Glutamatergic neuron (in vitro differentiated cells): Measurements from ENCODE around the gene ZNF77. TPM values are rescaled to one million over a fixed set of nuclear protein-coding genes. Genes with fewer than 3 reads are reported as not detected.
A peak's percentile ranks its signal among the peaks of the same experiment; 100 is the strongest.
"Not testable (repeated sequence)": the region's sequence is repeated elsewhere in the genome, so short reads cannot be mapped to it uniquely, and the experiment has no call there.

ENCODE experiments used
- DNase-seq: peaks from one replicate; pipeline ENCODE4 v3.0.0; 2022
- H3K27ac Mint-ChIP-seq: one replicate; pipeline ENCODE4 v1.8.0; 2020; ENCODE audit warnings: mild to moderate bottlenecking, mixed read lengths, inconsistent platforms; ENCODE audit not compliant: unreplicated experiment
- H3K27me3 Mint-ChIP-seq: one replicate; pipeline ENCODE4 v1.8.0; 2020; ENCODE audit warnings: mild to moderate bottlenecking, moderate library complexity, mixed read lengths, inconsistent platforms; ENCODE audit not compliant: unreplicated experiment
- H3K36me3 Mint-ChIP-seq: one replicate; pipeline ENCODE4 v1.8.0; 2020; ENCODE audit warnings: mild to moderate bottlenecking, mixed read lengths, inconsistent platforms; ENCODE audit not compliant: unreplicated experiment
- H3K4me1 Mint-ChIP-seq: one replicate; pipeline ENCODE4 v1.8.0; 2020; ENCODE audit warnings: mild to moderate bottlenecking, low read depth, mixed read lengths, inconsistent platforms; ENCODE audit not compliant: unreplicated experiment
- H3K4me3 Mint-ChIP-seq: one replicate; pipeline ENCODE4 v1.8.0; 2020; ENCODE audit warnings: mild to moderate bottlenecking, mixed read lengths, inconsistent platforms; ENCODE audit not compliant: unreplicated experiment
- H3K9me3 Mint-ChIP-seq: one replicate; pipeline ENCODE4 v1.8.0; 2020; ENCODE audit warnings: mild to moderate bottlenecking, moderate library complexity, mixed read lengths, inconsistent platforms; ENCODE audit not compliant: unreplicated experiment
- CTCF ChIP-seq: fragments of 200-600 bp; sonication (generic); IDR thresholded peaks from one replicate; pipeline ENCODE4 v1.5.0; 2021; ENCODE audit not compliant: partially characterized antibody, unreplicated experiment
- total RNA-seq: library from RNA; stranded (reverse); fragmentation: NEBNext Ultra II Directional; extraction: Animal tissue kit (Norgen Biotek cat#: 25700); gene quantifications from one replicate; pipeline ENCODE4 v1.2.1, GENCODE V29; 2021; ENCODE audit not compliant: unreplicated experiment

Gene ZNF77
- total RNA-seq, 1 donor from 2014 or later: 4.8 TPM

GRCh38 chr19:2942928-2943640, 1.7 kb downstream of the ZNF77 start:
- H3K4me3 Mint-ChIP-seq: peak overlapping the region; percentile 55
- DNase-seq: no peak
- H3K9me3 Mint-ChIP-seq: peaks cover 9% of the 10 kb centered on the region
- H3K4me1 Mint-ChIP-seq: no peaks in the 10 kb centered on the region
- no peaks in the 10 kb centered on the region for H3K36me3 Mint-ChIP-seq
- TF ChIP-seq CTCF: no peak
- H3K27ac Mint-ChIP-seq: no peak overlapping the region
- peaks cover 2% of the 10 kb centered on the region for H3K27me3 Mint-ChIP-seq

- peaks cover 37% of the 10 kb centered on the region for H3K36me3 Mint-ChIP-seq
- H3K4me3 Mint-ChIP-seq, H3K27me3 Mint-ChIP-seq, H3K4me1 Mint-ChIP-seq, DNase-seq, H3K27ac Mint-ChIP-seq: not testable (repeated sequence)
- peaks cover 23% of the 10 kb centered on the region for H3K9me3 Mint-ChIP-seq
Observed at GRCh38 chr19:2935863-2936262, 8.9 kb downstream of the ZNF77 start.

GRCh38 chr19:2933490-2933910, 11.3 kb downstream of the ZNF77 start:
- Mint-ChIP-seq H3K27me3 (no peaks in the 10 kb centered on the region), H3K4me3 (no peak overlapping the region), H3K9me3 (peaks cover 25% of the 10 kb centered on the region), H3K36me3 (peaks cover 42% of the 10 kb centered on the region), H3K4me1 (no peaks in the 10 kb centered on the region), H3K27ac (no peak overlapping the region)
- TF ChIP-seq CTCF: no peak
- DNase-seq: no peak

- Mint-ChIP-seq H3K27ac (no peak overlapping the region), H3K4me1 (no peaks in the 10 kb centered on the region), H3K27me3 (peaks cover 2% of the 10 kb centered on the region)
Observed at GRCh38 chr19:2927032-2927430, 17.7 kb downstream of the ZNF77 start.

GRCh38 chr19:2926341-2927031, 18.3 kb downstream of the ZNF77 start:
- no peaks in the 10 kb centered on the region for H3K4me1 Mint-ChIP-seq
- H3K4me3 Mint-ChIP-seq: no peak overlapping the region
- H3K27ac Mint-ChIP-seq: no peak overlapping the region
- H3K9me3 Mint-ChIP-seq: peaks cover 5% of the 10 kb centered on the region
- TF ChIP-seq CTCF: no peak
- DNase-seq: no peak
- H3K36me3 Mint-ChIP-seq: peaks cover 10% of the 10 kb centered on the region
- H3K27me3 Mint-ChIP-seq: peaks cover 2% of the 10 kb centered on the region

More at GRCh38 chr19:2927032-2927430, 17.7 kb downstream of the ZNF77 start:
- no peak overlapping the region for H3K4me3 Mint-ChIP-seq
- no peak for DNase-seq
- TF ChIP-seq CTCF: no peak
- peaks cover 13% of the 10 kb centered on the region for H3K36me3 Mint-ChIP-seq
- peaks cover 7% of the 10 kb centered on the region for H3K9me3 Mint-ChIP-seq
